22Rv1 (cell line): Measurements from ENCODE around the gene IVNS1ABP.

ENCODE experiments used
- H3K27ac ChIP-seq: fragments of 450-650 bp; 2 replicates; pipeline ENCODE4 v1.5.1; 2017
- CTCF ChIP-seq: fragments of 450-650 bp; IDR thresholded peaks from 2 replicates; pipeline ENCODE4 v1.5.1; 2017; ENCODE audit warnings: mild to moderate bottlenecking
- ZFX ChIP-seq: fragments of 450-650 bp; IDR thresholded peaks from 2 replicates; pipeline ENCODE4 v1.6.1; 2017; ENCODE audit warnings: antibody characterized with exemption, borderline replicate concordance

The IVNS1ABP gene

GRCh38 chr1:185343306-185343705 is 26.3 kb upstream of the IVNS1ABP start:
- H3K27ac ChIP-seq: no peak overlapping the region
- TF ChIP-seq ZFX (no peak), CTCF (no peak)

- H3K27ac ChIP-seq: no peak overlapping the region
- TF ChIP-seq CTCF (no peak), ZFX (no peak)
Measured at GRCh38 chr1:185342672-185343259, 25.7 kb upstream of the IVNS1ABP start.

GRCh38 chr1:185342017-185342416 is 25.0 kb upstream of the IVNS1ABP start:
- no peak for TF ChIP-seq CTCF
- no peak for TF ChIP-seq ZFX
- no peak overlapping the region for H3K27ac ChIP-seq

- TF ChIP-seq CTCF: no peak
- no peak for TF ChIP-seq ZFX
Measured at GRCh38 chr1:185341196-185341781, 24.2 kb upstream of the IVNS1ABP start.

GRCh38 chr1:185338719-185339622 is 21.9 kb upstream of the IVNS1ABP start:
- no peak overlapping the region for H3K27ac ChIP-seq
- no peak for TF ChIP-seq ZFX

More at GRCh38 chr1:185341196-185341781, 24.2 kb upstream of the IVNS1ABP start:
- no peak overlapping the region for H3K27ac ChIP-seq

- no peak overlapping the region for H3K27ac ChIP-seq
- TF ChIP-seq CTCF (no peak), ZFX (no peak)
Measured at GRCh38 chr1:185337246-185337645, 20.2 kb upstream of the IVNS1ABP start.

GRCh38 chr1:185334182-185334581 is 17.1 kb upstream of the IVNS1ABP start:
- no peak for TF ChIP-seq ZFX

GRCh38 chr1:185328255-185328654 is 11.2 kb upstream of the IVNS1ABP start:
- no peak for TF ChIP-seq ZFX
- TF ChIP-seq CTCF: no peak
- H3K27ac ChIP-seq: no peak overlapping the region

More at GRCh38 chr1:185334182-185334581, 17.1 kb upstream of the IVNS1ABP start:
- H3K27ac ChIP-seq: no peak overlapping the region
